HEK293 (cell line): ENCODE measurements around the gene GLB1L.

Experiments used
- CTCF ChIA-PET: fragments of 350-600 bp; formaldehyde crosslinking; extraction: SDS; loops from one replicate; lab custom pipeline; 2021; ENCODE audit warnings: antibody characterized with exemption; lab: Yijun Ruan, JAX
- POLR2A ChIA-PET: fragments of 300-600 bp; formaldehyde crosslinking; extraction: SDS; loops from one replicate; lab custom pipeline; 2020; ENCODE audit warnings: antibody characterized with exemption, inconsistent platforms; lab: Yijun Ruan, JAX
- H3K27ac ChIP-seq: fragments of 200-500 bp; sonication (Bioruptor generic); 2 replicates; pipeline ENCODE4 v1.5.1; 2014; ENCODE audit warnings: low read depth, low read length, control low read depth, inconsistent platforms; ENCODE audit errors: extremely low read depth
- H3K36me3 ChIP-seq, 2 experiments: fragments of 200-500 bp in 1 of 2; sonication (Bioruptor generic) in 1 of 2; 1 replicate in 1 of 2; 2 replicates in 1 of 2; pipeline ENCODE4 v1.5.1; 2014 to 2017; ENCODE audit warnings: inconsistent platforms in 2 of 2, low read length in 2 of 2; ENCODE audit not compliant: control insufficient read depth in 2 of 2, insufficient read depth in 1 of 2
- H3K4me1 ChIP-seq: fragments of 200-500 bp; sonication (Bioruptor generic); 2 replicates; pipeline ENCODE4 v1.5.1; 2014; ENCODE audit warnings: mild to moderate bottlenecking, low read length, inconsistent platforms; ENCODE audit not compliant: control insufficient read depth, insufficient read depth
- H3K4me3 ChIP-seq: 2 replicates; pipeline ENCODE4 v1.5.1; 2011; ENCODE audit warnings: low read depth, mild to moderate bottlenecking, control low read depth, low read length, moderate library complexity
- H3K9me3 ChIP-seq: fragments of 200-500 bp; sonication (Bioruptor generic); 2 replicates; pipeline ENCODE4 v1.5.1; 2014; ENCODE audit warnings: low read depth, low read length, inconsistent platforms; ENCODE audit not compliant: control insufficient read depth, insufficient read depth
- BCL11B ChIP-seq: fragments of 450-650 bp; formaldehyde crosslinking; IDR thresholded peaks from 2 replicates; pipeline ENCODE4 v1.5.1; 2016; ENCODE audit warnings: low read depth, missing biosample characterization, missing genetic modification characterization
- GLI2 ChIP-seq: fragments of 450-650 bp; formaldehyde crosslinking; IDR thresholded peaks from 2 replicates; pipeline ENCODE4; 2017; ENCODE audit warnings: missing biosample characterization, missing genetic modification characterization, low read depth, borderline replicate concordance
- IKZF3 ChIP-seq: fragments of 450-650 bp; IDR thresholded peaks from 2 replicates; pipeline ENCODE4 v1.5.0; 2018; ENCODE audit warnings: missing biosample characterization, mild to moderate bottlenecking, missing genetic modification characterization, moderate library complexity
- KLF16 ChIP-seq: fragments of 450-650 bp; formaldehyde crosslinking; IDR thresholded peaks from 2 replicates; pipeline ENCODE4 v1.5.1; 2017; ENCODE audit warnings: missing biosample characterization, missing genetic modification characterization
- MZF1 ChIP-seq: fragments of 450-650 bp; formaldehyde crosslinking; IDR thresholded peaks from 2 replicates; pipeline ENCODE4 v1.5.1; 2017; ENCODE audit warnings: missing biosample characterization, missing genetic modification characterization, borderline replicate concordance
- PRDM6 ChIP-seq: fragments of 450-650 bp; formaldehyde crosslinking; IDR thresholded peaks from 2 replicates; pipeline ENCODE4 v1.5.1; 2017; ENCODE audit warnings: missing biosample characterization, missing genetic modification characterization
- RBAK ChIP-seq: fragments of 450-650 bp; formaldehyde crosslinking; IDR thresholded peaks from 2 replicates; pipeline ENCODE4 v1.5.1; 2016; ENCODE audit warnings: missing biosample characterization, missing genetic modification characterization
- SP2 ChIP-seq: fragments of 450-650 bp; formaldehyde crosslinking; IDR thresholded peaks from 2 replicates; pipeline ENCODE4 v1.5.1; 2016; ENCODE audit warnings: missing biosample characterization, missing genetic modification characterization
- SP3 ChIP-seq: fragments of 450-650 bp; formaldehyde crosslinking; IDR thresholded peaks from 2 replicates; pipeline ENCODE4 v1.5.1; 2016; ENCODE audit warnings: missing biosample characterization, missing genetic modification characterization
- ZBTB48 ChIP-seq: fragments of 450-650 bp; formaldehyde crosslinking; IDR thresholded peaks from 2 replicates; pipeline ENCODE4 v1.5.1; 2016; ENCODE audit warnings: missing biosample characterization, missing genetic modification characterization
- ZBTB7A ChIP-seq: fragments of 450-650 bp; formaldehyde crosslinking; IDR thresholded peaks from 2 replicates; pipeline ENCODE4 v1.5.1; 2016; ENCODE audit warnings: low read depth, missing biosample characterization, missing genetic modification characterization
- ZIC2 ChIP-seq: fragments of 450-650 bp; formaldehyde crosslinking; IDR thresholded peaks from 2 replicates; pipeline ENCODE4 v1.5.1; 2016; ENCODE audit warnings: missing biosample characterization, missing genetic modification characterization
- ZNF133 ChIP-seq: fragments of 450-650 bp; formaldehyde crosslinking; IDR thresholded peaks from 2 replicates; pipeline ENCODE4 v1.5.1; 2016; ENCODE audit warnings: missing biosample characterization, missing genetic modification characterization
- ZNF211 ChIP-seq: fragments of 450-650 bp; formaldehyde crosslinking; IDR thresholded peaks from 2 replicates; pipeline ENCODE4 v1.5.1; 2016; ENCODE audit warnings: low read depth, missing biosample characterization, missing genetic modification characterization
- ZNF292 ChIP-seq: fragments of 450-650 bp; formaldehyde crosslinking; IDR thresholded peaks from 2 replicates; pipeline ENCODE4 v1.5.1; 2016; ENCODE audit warnings: low read depth, missing biosample characterization, missing genetic modification characterization, borderline replicate concordance
- ZNF302 ChIP-seq: fragments of 450-650 bp; formaldehyde crosslinking; IDR thresholded peaks from 2 replicates; pipeline ENCODE4 v1.5.1; 2016; ENCODE audit warnings: missing biosample characterization, missing genetic modification characterization, low read depth
- ZNF324 ChIP-seq: fragments of 450-650 bp; formaldehyde crosslinking; IDR thresholded peaks from 2 replicates; pipeline ENCODE4 v1.5.1; 2016; ENCODE audit warnings: missing biosample characterization, missing genetic modification characterization
- ZNF398 ChIP-seq: fragments of 450-650 bp; formaldehyde crosslinking; IDR thresholded peaks from 2 replicates; pipeline ENCODE4 v1.5.1; 2017; ENCODE audit warnings: missing biosample characterization, missing genetic modification characterization
- ZNF433 ChIP-seq: fragments of 450-650 bp; formaldehyde crosslinking; IDR thresholded peaks from 2 replicates; pipeline ENCODE4 v1.5.1; 2016; ENCODE audit warnings: missing biosample characterization, missing genetic modification characterization, low read depth
- ZNF473 ChIP-seq: fragments of 450-650 bp; formaldehyde crosslinking; IDR thresholded peaks from 2 replicates; pipeline ENCODE4 v1.5.1; 2017; ENCODE audit warnings: missing biosample characterization, missing genetic modification characterization
- ZNF48 ChIP-seq: fragments of 450-650 bp; formaldehyde crosslinking; IDR thresholded peaks from 2 replicates; pipeline ENCODE4 v1.5.1; 2016; ENCODE audit warnings: missing biosample characterization, missing genetic modification characterization
- ZNF658 ChIP-seq: fragments of 450-650 bp; formaldehyde crosslinking; IDR thresholded peaks from 2 replicates; pipeline ENCODE4; 2016; ENCODE audit warnings: missing biosample characterization, missing genetic modification characterization
- ZNF670 ChIP-seq: fragments of 450-650 bp; formaldehyde crosslinking; IDR thresholded peaks from 2 replicates; pipeline ENCODE4 v1.5.1; 2016; ENCODE audit warnings: missing biosample characterization, missing genetic modification characterization, low read depth
- ZNF707 ChIP-seq: fragments of 450-650 bp; formaldehyde crosslinking; IDR thresholded peaks from 2 replicates; pipeline ENCODE4 v1.5.1; 2016; ENCODE audit warnings: missing biosample characterization, missing genetic modification characterization
- ZNF792 ChIP-seq: fragments of 450-650 bp; formaldehyde crosslinking; IDR thresholded peaks from 2 replicates; pipeline ENCODE4 v1.5.1; 2016; ENCODE audit warnings: missing biosample characterization, missing genetic modification characterization
- ZSCAN5A ChIP-seq: fragments of 450-650 bp; formaldehyde crosslinking; IDR thresholded peaks from 2 replicates; pipeline ENCODE4 v1.5.1; 2016; ENCODE audit warnings: missing biosample characterization, missing genetic modification characterization
- TF ChIP-seq, protein P1 (sequence below): fragments of 450-650 bp; formaldehyde crosslinking; IDR thresholded peaks from 2 replicates; pipeline ENCODE4 v1.5.1; 2016; ENCODE audit warnings: missing biosample characterization, missing genetic modification characterization

GLB1L gene

GRCh38 chr2:219198974-219199373 is 46.3 kb downstream of the GLB1L start:
- H3K27ac ChIP-seq = no peak overlapping the region
- CTCF ChIA-PET = interaction anchor here (0.6 kb wide), 1 partner anchor 669 kb away, joined by 3 read pairs; no protein-coding TSS in a partner anchor
- H3K36me3 ChIP-seq = no peaks in the 10 kb centered on the region
- H3K4me3 ChIP-seq = no peak overlapping the region
- POLR2A ChIA-PET = no interaction called here
- no peak for TF ChIP-seq ZIC2 (tag by site-specific recombination)
- no peak for TF ChIP-seq PRDM6
- TF ChIP-seq ZNF473 (tag by site-specific recombination) = no peak
- no peak for TF ChIP-seq ZNF398 (tag by site-specific recombination)
- no peak for TF ChIP-seq ZNF48 (tag by site-specific recombination)
- no peak for TF ChIP-seq ZNF324 (tag by site-specific recombination)
- TF ChIP-seq ZNF292 = no peak
- TF ChIP-seq ZSCAN5A (tag by site-specific recombination) = no peak
- no peak for TF ChIP-seq ZNF658 (tag by site-specific recombination)
- TF ChIP-seq SP3 (tag by site-specific recombination) = no peak
- TF ChIP-seq ZNF133 = no peak
- TF ChIP-seq MZF1 (tag by site-specific recombination) = no peak
- no peak for TF ChIP-seq ZNF433
- TF ChIP-seq SP2 (tag by site-specific recombination) = no peak
- TF ChIP-seq ZNF302 (tag by site-specific recombination) = no peak
- TF ChIP-seq, protein P1, sequence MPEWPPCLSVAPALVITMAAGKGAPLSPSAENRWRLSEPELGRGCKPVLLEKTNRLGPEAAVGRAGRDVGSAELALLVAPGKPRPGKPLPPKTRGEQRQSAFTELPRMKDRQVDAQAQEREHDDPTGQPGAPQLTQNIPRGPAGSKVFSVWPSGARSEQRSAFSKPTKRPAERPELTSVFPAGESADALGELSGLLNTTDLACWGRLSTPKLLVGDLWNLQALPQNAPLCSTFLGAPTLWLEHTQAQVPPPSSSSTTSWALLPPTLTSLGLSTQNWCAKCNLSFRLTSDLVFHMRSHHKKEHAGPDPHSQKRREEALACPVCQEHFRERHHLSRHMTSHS (tag by site-specific recombination) = no peak
- no peaks in the 10 kb centered on the region; the same call in 1 of the 2 replicates for H3K4me1 ChIP-seq
- no peaks in the 10 kb centered on the region for H3K9me3 ChIP-seq

- TF ChIP-seq RBAK (tag by site-specific recombination) = no peak
- no peak for TF ChIP-seq BCL11B (tag by site-specific recombination)
- TF ChIP-seq ZNF670 (tag by site-specific recombination) = no peak
- no peak for TF ChIP-seq KLF16
- TF ChIP-seq ZNF707 (tag by site-specific recombination) = no peak
- no peak for TF ChIP-seq ZNF211 (tag by site-specific recombination)
- no peak for TF ChIP-seq GLI2
- no peak for TF ChIP-seq ZBTB7A
- no peak for TF ChIP-seq IKZF3 (tag by site-specific recombination)
- no peak for TF ChIP-seq ZNF792 (tag by site-specific recombination)
- no peak for TF ChIP-seq ZBTB48 (tag by site-specific recombination)
- ChIA-PET CTCF (interaction anchor here (0.9 kb wide), 1 partner anchor 26 kb away, joined by 5 read pairs; no protein-coding TSS in a partner anchor), POLR2A (interaction anchor here (2.4 kb wide), 1 partner anchor 9 kb away, joined by 9 read pairs; the partner anchor contains the start of gene ZFAND2B)
- Histone ChIP-seq H3K4me1 (no peaks in the 10 kb centered on the region; the same call in 1 of the 2 replicates), H3K9me3 (no peaks in the 10 kb centered on the region), H3K4me3 (no peak overlapping the region), H3K36me3 (no peaks in the 10 kb centered on the region), H3K27ac (no peak overlapping the region)
Measured at GRCh38 chr2:219197388-219197787, 47.9 kb downstream of the GLB1L start.
